B cell (primary cell): ENCODE results near the gene STAT1.

Experiments
- CTCF ChIP-seq: fragments of 200-600 bp; IDR thresholded peaks from one replicate; pipeline ENCODE4 v1.8.0; 2022; ENCODE audit warnings: antibody characterized with exemption, mild to moderate bottlenecking
- EZH2 ChIP-seq: IDR thresholded peaks from 2 replicates; pipeline ENCODE4 v1.6.1; 2012; ENCODE audit warnings: borderline replicate concordance, low read depth, mild to moderate bottlenecking, moderate library complexity, low read length; ENCODE audit not compliant: insufficient read depth, poor library complexity, severe bottlenecking

- TF ChIP-seq CTCF (no peak), EZH2 (no peak)
Observed at GRCh38 chr2:191015831-191016230, 1.9 kb upstream of the STAT1 start.
